ENCODE measurements around the gene STS. TPM values are rescaled to one million over a fixed set of nuclear protein-coding genes. Genes with fewer than 3 reads are reported as not detected.
A peak's percentile ranks its signal among the peaks of the same experiment; 100 is the strongest.

Gene STS
- total and polyA plus RNA-seq, 2 experiments from 2014 or later: 0.44 to 1.7 TPM

- H3K36me3 Mint-ChIP-seq (ENCODE audit: low read depth): peaks cover 8% of the 10 kb centered on the region; the same call in 1 of the 3 replicates
- H3K27me3 ChIP-seq (ENCODE audit: insufficient read depth): no peaks in the 10 kb centered on the region
- peak; percentile 30 for DNase-seq (ENCODE audit: low spot score)
- no peak overlapping the region for H3K27ac Mint-ChIP-seq
- H3K36me3 ChIP-seq (ENCODE audit: insufficient read depth): no peaks in the 10 kb centered on the region
- H2AFZ ChIP-seq: no peak overlapping the region
- no peaks in the 10 kb centered on the region for H3K9me2 ChIP-seq (ENCODE audit: insufficient read depth)
- no peaks in the 10 kb centered on the region for H3K27me3 Mint-ChIP-seq (ENCODE audit: insufficient read depth, low read depth, poor library complexity)
- peak overlapping the region; percentile 72; the same call in 1 of the 2 replicates for H3K27ac ChIP-seq (ENCODE audit: low read depth)
- no peaks in the 10 kb centered on the region for H3F3A ChIP-seq (replicated peaks; ENCODE audit: low read depth)
- H3K4me1 Mint-ChIP-seq: peaks cover 30% of the 10 kb centered on the region
- H3K4me3 Mint-ChIP-seq: no peak overlapping the region
- H4K20me1 ChIP-seq (replicated peaks; ENCODE audit: insufficient read depth): no peaks in the 10 kb centered on the region
- no peaks in the 10 kb centered on the region; the same call in 2 of the 3 replicates for H3K9me3 Mint-ChIP-seq
- no peak for TF ChIP-seq STAT1 (IDR thresholded peaks at IDR 0.05; ENCODE audit: unreplicated experiment)
- TF ChIP-seq ZNF331 (CRISPR knock-in tag; IDR thresholded peaks at IDR 0.05; ENCODE audit: low read depth): no peak
- no peak for TF ChIP-seq REST (IDR thresholded peaks at IDR 0.05; ENCODE audit: unreplicated experiment)
- TF ChIP-seq EZH2 (IDR thresholded peaks at IDR 0.05; ENCODE audit: low read depth, unreplicated experiment): no peak
- TF ChIP-seq ZNF114 (CRISPR knock-in tag; IDR thresholded peaks at IDR 0.05): no peak
- ATAC-seq: peak; percentile 93
- H3K79me2 ChIP-seq (replicated peaks; ENCODE audit: insufficient read depth): peaks cover 11% of the 10 kb centered on the region
- 0 out of 2 replicates have a peak overlapping the region, but pooled peaks have one; percentile 23 for H3K4me2 ChIP-seq
- H3K4me1 ChIP-seq (ENCODE audit: insufficient read depth): peaks cover 22% of the 10 kb centered on the region
- no peak overlapping the region for H3K4me3 ChIP-seq
These were observed 29.9 kb upstream of the STS start for GRCh38 chrX:7117587-7117986.

DNA sequence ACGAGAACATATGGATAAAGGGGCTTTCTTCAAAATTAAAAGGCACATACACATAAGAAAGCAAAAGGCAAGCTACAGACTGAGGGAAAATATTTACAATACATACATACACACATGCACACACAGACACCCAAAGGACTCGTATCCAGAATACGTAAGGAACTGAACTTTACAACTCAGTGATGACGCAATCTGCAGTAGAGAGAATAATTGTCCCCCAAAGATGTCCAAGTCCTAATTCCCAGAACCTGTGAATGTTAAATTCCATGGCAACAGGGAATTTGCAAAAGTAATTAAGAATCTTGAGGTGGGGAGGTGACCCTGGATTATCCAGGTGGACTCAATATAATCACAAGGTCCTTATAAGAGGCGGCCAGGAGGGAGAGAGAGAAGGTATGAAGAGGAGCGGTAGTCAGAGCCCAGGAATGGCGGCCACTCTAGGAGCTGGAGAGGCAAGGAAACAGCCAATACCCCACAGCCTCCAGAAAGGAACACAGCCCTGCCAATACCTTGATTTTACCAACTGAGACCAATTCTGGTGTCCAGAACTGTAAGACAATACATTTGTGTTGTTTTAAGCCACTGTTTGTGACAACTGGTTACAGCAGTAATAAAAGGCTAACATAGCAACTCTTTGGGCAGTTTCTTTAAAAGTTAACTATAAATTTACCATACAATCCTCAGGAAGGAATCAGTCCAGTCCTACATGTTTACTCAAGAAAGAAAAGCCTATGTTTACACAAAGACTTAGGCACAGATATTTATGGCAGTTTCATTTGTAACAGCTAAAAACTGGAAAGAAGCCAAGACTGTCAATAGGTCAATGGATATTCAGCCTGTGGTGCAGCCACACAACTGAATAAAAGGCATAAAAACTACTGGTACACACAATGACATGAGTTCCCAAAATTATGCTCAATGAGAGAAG is 27.3 kb upstream of the STS start:
- Mint-ChIP-seq H3K9me3 (no peaks in the 10 kb centered on the region), H3K27ac (no peak overlapping the region; the same call in 1 of the 2 replicates), H3K36me3 (ENCODE audit: low read depth) (peaks cover 5% of the 10 kb centered on the region; the same call in 1 of the 3 replicates), H3K4me3 (no peak overlapping the region), H3K27me3 (ENCODE audit: insufficient read depth, low read depth, poor library complexity) (no peaks in the 10 kb centered on the region), H3K4me1 (peaks cover 34% of the 10 kb centered on the region)
- Histone ChIP-seq H2AFZ (no peak overlapping the region), H3F3A (replicated peaks; ENCODE audit: low read depth) (no peaks in the 10 kb centered on the region), H3K27me3 (ENCODE audit: insufficient read depth) (no peaks in the 10 kb centered on the region), H3K9me2 (ENCODE audit: insufficient read depth) (no peaks in the 10 kb centered on the region), H4K20me1 (replicated peaks; ENCODE audit: insufficient read depth) (no peaks in the 10 kb centered on the region), H3K27ac (ENCODE audit: low read depth) (no peak overlapping the region), H3K4me1 (ENCODE audit: insufficient read depth) (peaks cover 22% of the 10 kb centered on the region), H3K4me3 (no peak overlapping the region), H3K36me3 (ENCODE audit: insufficient read depth) (no peaks in the 10 kb centered on the region), H3K79me2 (replicated peaks; ENCODE audit: insufficient read depth) (peaks cover 17% of the 10 kb centered on the region), H3K4me2 (no peak overlapping the region)
- ATAC-seq: no peak
- DNase-seq (ENCODE audit: low spot score): no peak
- no peak for TF ChIP-seq JUNB (IDR thresholded peaks at IDR 0.05; ENCODE audit: unreplicated experiment)
- no peak for TF ChIP-seq CREB1 (CRISPR knock-in tag; IDR thresholded peaks at IDR 0.05; ENCODE audit: low read depth)
- no peak for TF ChIP-seq STAT1 (IDR thresholded peaks at IDR 0.05; ENCODE audit: unreplicated experiment)
- TF ChIP-seq EZH2 (IDR thresholded peaks at IDR 0.05; ENCODE audit: low read depth, unreplicated experiment): no peak
- TF ChIP-seq, protein P1, sequence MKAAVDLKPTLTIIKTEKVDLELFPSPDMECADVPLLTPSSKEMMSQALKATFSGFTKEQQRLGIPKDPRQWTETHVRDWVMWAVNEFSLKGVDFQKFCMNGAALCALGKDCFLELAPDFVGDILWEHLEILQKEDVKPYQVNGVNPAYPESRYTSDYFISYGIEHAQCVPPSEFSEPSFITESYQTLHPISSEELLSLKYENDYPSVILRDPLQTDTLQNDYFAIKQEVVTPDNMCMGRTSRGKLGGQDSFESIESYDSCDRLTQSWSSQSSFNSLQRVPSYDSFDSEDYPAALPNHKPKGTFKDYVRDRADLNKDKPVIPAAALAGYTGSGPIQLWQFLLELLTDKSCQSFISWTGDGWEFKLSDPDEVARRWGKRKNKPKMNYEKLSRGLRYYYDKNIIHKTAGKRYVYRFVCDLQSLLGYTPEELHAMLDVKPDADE (IDR thresholded peaks at IDR 0.05): no peak
- TF ChIP-seq, protein P2, sequence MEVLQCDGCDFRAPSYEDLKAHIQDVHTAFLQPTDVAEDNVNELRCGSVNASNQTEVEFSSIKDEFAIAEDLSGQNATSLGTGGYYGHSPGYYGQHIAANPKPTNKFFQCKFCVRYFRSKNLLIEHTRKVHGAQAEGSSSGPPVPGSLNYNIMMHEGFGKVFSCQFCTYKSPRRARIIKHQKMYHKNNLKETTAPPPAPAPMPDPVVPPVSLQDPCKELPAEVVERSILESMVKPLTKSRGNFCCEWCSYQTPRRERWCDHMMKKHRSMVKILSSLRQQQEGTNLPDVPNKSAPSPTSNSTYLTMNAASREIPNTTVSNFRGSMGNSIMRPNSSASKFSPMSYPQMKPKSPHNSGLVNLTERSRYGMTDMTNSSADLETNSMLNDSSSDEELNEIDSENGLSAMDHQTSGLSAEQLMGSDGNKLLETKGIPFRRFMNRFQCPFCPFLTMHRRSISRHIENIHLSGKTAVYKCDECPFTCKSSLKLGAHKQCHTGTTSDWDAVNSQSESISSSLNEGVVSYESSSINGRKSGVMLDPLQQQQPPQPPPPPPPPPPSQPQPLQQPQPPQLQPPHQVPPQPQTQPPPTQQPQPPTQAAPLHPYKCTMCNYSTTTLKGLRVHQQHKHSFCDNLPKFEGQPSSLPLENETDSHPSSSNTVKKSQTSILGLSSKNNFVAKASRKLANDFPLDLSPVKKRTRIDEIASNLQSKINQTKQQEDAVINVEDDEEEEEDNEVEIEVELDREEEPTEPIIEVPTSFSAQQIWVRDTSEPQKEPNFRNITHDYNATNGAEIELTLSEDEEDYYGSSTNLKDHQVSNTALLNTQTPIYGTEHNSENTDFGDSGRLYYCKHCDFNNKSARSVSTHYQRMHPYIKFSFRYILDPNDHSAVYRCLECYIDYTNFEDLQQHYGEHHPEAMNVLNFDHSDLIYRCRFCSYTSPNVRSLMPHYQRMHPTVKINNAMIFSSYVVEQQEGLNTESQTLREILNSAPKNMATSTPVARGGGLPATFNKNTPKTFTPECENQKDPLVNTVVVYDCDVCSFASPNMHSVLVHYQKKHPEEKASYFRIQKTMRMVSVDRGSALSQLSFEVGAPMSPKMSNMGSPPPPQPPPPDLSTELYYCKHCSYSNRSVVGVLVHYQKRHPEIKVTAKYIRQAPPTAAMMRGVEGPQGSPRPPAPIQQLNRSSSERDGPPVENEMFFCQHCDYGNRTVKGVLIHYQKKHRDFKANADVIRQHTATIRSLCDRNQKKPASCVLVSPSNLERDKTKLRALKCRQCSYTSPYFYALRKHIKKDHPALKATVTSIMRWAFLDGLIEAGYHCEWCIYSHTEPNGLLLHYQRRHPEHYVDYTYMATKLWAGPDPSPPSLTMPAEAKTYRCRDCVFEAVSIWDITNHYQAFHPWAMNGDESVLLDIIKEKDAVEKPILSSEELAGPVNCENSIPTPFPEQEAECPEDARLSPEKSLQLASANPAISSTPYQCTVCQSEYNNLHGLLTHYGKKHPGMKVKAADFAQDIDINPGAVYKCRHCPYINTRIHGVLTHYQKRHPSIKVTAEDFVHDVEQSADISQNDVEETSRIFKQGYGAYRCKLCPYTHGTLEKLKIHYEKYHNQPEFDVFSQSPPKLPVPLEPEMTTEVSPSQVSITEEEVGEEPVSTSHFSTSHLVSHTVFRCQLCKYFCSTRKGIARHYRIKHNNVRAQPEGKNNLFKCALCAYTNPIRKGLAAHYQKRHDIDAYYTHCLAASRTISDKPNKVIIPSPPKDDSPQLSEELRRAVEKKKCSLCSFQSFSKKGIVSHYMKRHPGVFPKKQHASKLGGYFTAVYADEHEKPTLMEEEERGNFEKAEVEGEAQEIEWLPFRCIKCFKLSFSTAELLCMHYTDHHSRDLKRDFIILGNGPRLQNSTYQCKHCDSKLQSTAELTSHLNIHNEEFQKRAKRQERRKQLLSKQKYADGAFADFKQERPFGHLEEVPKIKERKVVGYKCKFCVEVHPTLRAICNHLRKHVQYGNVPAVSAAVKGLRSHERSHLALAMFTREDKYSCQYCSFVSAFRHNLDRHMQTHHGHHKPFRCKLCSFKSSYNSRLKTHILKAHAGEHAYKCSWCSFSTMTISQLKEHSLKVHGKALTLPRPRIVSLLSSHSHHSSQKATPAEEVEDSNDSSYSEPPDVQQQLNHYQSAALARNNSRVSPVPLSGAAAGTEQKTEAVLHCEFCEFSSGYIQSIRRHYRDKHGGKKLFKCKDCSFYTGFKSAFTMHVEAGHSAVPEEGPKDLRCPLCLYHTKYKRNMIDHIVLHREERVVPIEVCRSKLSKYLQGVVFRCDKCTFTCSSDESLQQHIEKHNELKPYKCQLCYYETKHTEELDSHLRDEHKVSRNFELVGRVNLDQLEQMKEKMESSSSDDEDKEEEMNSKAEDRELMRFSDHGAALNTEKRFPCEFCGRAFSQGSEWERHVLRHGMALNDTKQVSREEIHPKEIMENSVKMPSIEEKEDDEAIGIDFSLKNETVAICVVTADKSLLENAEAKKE (CRISPR knock-in tag; IDR thresholded peaks at IDR 0.05): no peak
- TF ChIP-seq ZNF331 (CRISPR knock-in tag; IDR thresholded peaks at IDR 0.05; ENCODE audit: low read depth): no peak

Measured in GM23338 (cell line).